Activated CD4-positive, alpha-beta T cell treated with anti-CD3 and anti-CD28 coated beads, Interleukin-2, amount 10 ng/mL, durations not matched to agents 7 days and 5 days (primary cell): ENCODE measurements around the gene PCNT. TPM values are rescaled to one million over a fixed set of nuclear protein-coding genes. Genes with fewer than 3 reads are reported as not detected.
"Not testable (repeated sequence)": the region's sequence is repeated elsewhere in the genome, so short reads cannot be mapped to it uniquely, and the experiment has no call there.

Source experiments
- CTCF ChIA-PET: fragments of 350-600 bp; sonication (Branson Sonifier 250); formaldehyde crosslinking; loops from one replicate; lab custom pipeline; 2021; ENCODE audit warnings: antibody characterized with exemption; lab: Charles Lee
- POLR2A ChIA-PET: fragments of 350-600 bp; sonication (Branson Sonifier 250); formaldehyde crosslinking; loops from one replicate; lab custom pipeline; 2021; ENCODE audit warnings: antibody characterized with exemption; lab: Charles Lee
- DNase-seq: peaks from one replicate; pipeline ENCODE4 v3.0.0-alpha.2; 2020
- H3K27ac Mint-ChIP-seq: one replicate; pipeline ENCODE4 v1.8.0; 2021; ENCODE audit warnings: mild to moderate bottlenecking, moderate library complexity, mixed read lengths
- H3K27me3 Mint-ChIP-seq: one replicate; pipeline ENCODE4 v1.8.0; 2021; ENCODE audit warnings: mixed read lengths
- H3K36me3 Mint-ChIP-seq: one replicate; pipeline ENCODE4 v1.8.0; 2021; ENCODE audit warnings: low read depth, mixed read lengths
- H3K4me1 Mint-ChIP-seq: one replicate; pipeline ENCODE4 v1.8.0; 2021; ENCODE audit warnings: mixed read lengths
- H3K4me3 Mint-ChIP-seq: one replicate; pipeline ENCODE4 v1.8.0; 2021; ENCODE audit warnings: mild to moderate bottlenecking, moderate library complexity, mixed read lengths
- H3K9me3 Mint-ChIP-seq: one replicate; pipeline ENCODE4 v1.8.0; 2021; ENCODE audit warnings: mixed read lengths
- total RNA-seq, 2 experiments: library from RNA; stranded (reverse); gene quantifications; one replicate each; pipeline ENCODE4 v1.2.3, GENCODE V29; 2021

Gene PCNT
- total RNA-seq, 2 experiments from 2014 or later = 84.0 to 89.8 TPM

- peaks cover 44% of the 10 kb centered on the region for H3K36me3 Mint-ChIP-seq
- CTCF ChIA-PET = interaction anchor here (0.6 to 1.4 kb wide), 3 partner anchors 10 to 12 kb away, joined by 3 to 4 read pairs (median 3); no protein-coding TSS in a partner anchor
- no peaks in the 10 kb centered on the region for H3K4me1 Mint-ChIP-seq
- H3K27me3 Mint-ChIP-seq = no peaks in the 10 kb centered on the region
- DNase-seq = no peak
- no peak overlapping the region for H3K27ac Mint-ChIP-seq
- H3K9me3 Mint-ChIP-seq = no peaks in the 10 kb centered on the region
- no peak overlapping the region for H3K4me3 Mint-ChIP-seq
- POLR2A ChIA-PET = no interaction called here
Measured at GRCh38 chr21:46401186-46401910, 77.4 kb downstream of the PCNT start.

- POLR2A ChIA-PET = no interaction called here
- Mint-ChIP-seq H3K4me1 (no peaks in the 10 kb centered on the region), H3K4me3 (no peak overlapping the region), H3K36me3 (peaks cover 39% of the 10 kb centered on the region), H3K27ac (no peak overlapping the region), H3K9me3 (no peaks in the 10 kb centered on the region), H3K27me3 (no peaks in the 10 kb centered on the region)
- CTCF ChIA-PET = interaction anchor here (1.4 kb wide), 1 partner anchor 9 kb away, joined by 4 read pairs; no protein-coding TSS in a partner anchor
- no peak for DNase-seq
Measured at GRCh38 chr21:46402421-46402820, 78.5 kb downstream of the PCNT start.

GRCh38 chr21:46403234-46403811 lies 79.4 kb downstream of the PCNT start:
- H3K27ac Mint-ChIP-seq, H3K4me1 Mint-ChIP-seq, DNase-seq, POLR2A ChIA-PET, H3K27me3 Mint-ChIP-seq, H3K4me3 Mint-ChIP-seq, H3K9me3 Mint-ChIP-seq: not testable (repeated sequence)
- H3K36me3 Mint-ChIP-seq = peaks cover 42% of the 10 kb centered on the region
- CTCF ChIA-PET = interaction anchor here (1.4 kb wide), 1 partner anchor 8 kb away, joined by 4 read pairs; no protein-coding TSS in a partner anchor

- H3K9me3 Mint-ChIP-seq = no peaks in the 10 kb centered on the region
- ChIA-PET POLR2A (interaction anchor here (0.7 kb wide), 1 partner anchor 854 kb away, joined by 3 read pairs; no protein-coding TSS in a partner anchor), CTCF (no interaction called here)
- peaks cover 42% of the 10 kb centered on the region for H3K36me3 Mint-ChIP-seq
- H3K4me3 Mint-ChIP-seq = no peak overlapping the region
- H3K27ac Mint-ChIP-seq = no peak overlapping the region
- H3K4me1 Mint-ChIP-seq = no peaks in the 10 kb centered on the region
- H3K27me3 Mint-ChIP-seq = no peaks in the 10 kb centered on the region
- no peak for DNase-seq
Measured at GRCh38 chr21:46404306-46404705, 80.3 kb downstream of the PCNT start.

- no peaks in the 10 kb centered on the region for H3K9me3 Mint-ChIP-seq
- no peak overlapping the region for H3K4me3 Mint-ChIP-seq
- no peaks in the 10 kb centered on the region for H3K27me3 Mint-ChIP-seq
- POLR2A ChIA-PET = no interaction called here
- CTCF ChIA-PET = no interaction called here
- no peak overlapping the region for H3K27ac Mint-ChIP-seq
- no peak for DNase-seq
- peaks cover 40% of the 10 kb centered on the region for H3K36me3 Mint-ChIP-seq
- no peaks in the 10 kb centered on the region for H3K4me1 Mint-ChIP-seq
Measured at GRCh38 chr21:46406001-46406400, 82.0 kb downstream of the PCNT start.

- POLR2A ChIA-PET = no interaction called here
- Mint-ChIP-seq H3K4me3 (no peak overlapping the region), H3K36me3 (peaks cover 21% of the 10 kb centered on the region), H3K4me1 (no peaks in the 10 kb centered on the region), H3K9me3 (no peaks in the 10 kb centered on the region), H3K27me3 (no peaks in the 10 kb centered on the region), H3K27ac (no peak overlapping the region)
- no peak for DNase-seq
- CTCF ChIA-PET = no interaction called here
Measured at GRCh38 chr21:46409641-46410406, 85.9 kb downstream of the PCNT start.

GRCh38 chr21:46410516-46410915 lies 86.6 kb downstream of the PCNT start:
- H3K4me1 Mint-ChIP-seq = no peaks in the 10 kb centered on the region
- no peak for DNase-seq
- ChIA-PET POLR2A (no interaction called here), CTCF (no interaction called here)
- no peaks in the 10 kb centered on the region for H3K9me3 Mint-ChIP-seq
- H3K27me3 Mint-ChIP-seq = no peaks in the 10 kb centered on the region
- no peak overlapping the region for H3K4me3 Mint-ChIP-seq
- peaks cover 21% of the 10 kb centered on the region for H3K36me3 Mint-ChIP-seq
- H3K27ac Mint-ChIP-seq = no peak overlapping the region

GRCh38 chr21:46411236-46411635 lies 87.3 kb downstream of the PCNT start:
- no peaks in the 10 kb centered on the region for H3K27me3 Mint-ChIP-seq
- POLR2A ChIA-PET = no interaction called here
- H3K36me3 Mint-ChIP-seq = peaks cover 25% of the 10 kb centered on the region
- CTCF ChIA-PET = interaction anchor here (1.1 to 1.6 kb wide), 2 partner anchors 9 to 64 kb away, joined by 4 read pairs; no protein-coding TSS in a partner anchor
- no peak overlapping the region for H3K4me3 Mint-ChIP-seq
- DNase-seq = no peak
- H3K4me1 Mint-ChIP-seq = no peaks in the 10 kb centered on the region
- no peak overlapping the region for H3K27ac Mint-ChIP-seq
- no peaks in the 10 kb centered on the region for H3K9me3 Mint-ChIP-seq

GRCh38 chr21:46411691-46412090 lies 87.7 kb downstream of the PCNT start:
- H3K27ac Mint-ChIP-seq = no peak overlapping the region
- DNase-seq = no peak
- ChIA-PET CTCF (interaction anchor here (0.9 to 1.6 kb wide), 4 partner anchors 9 to 64 kb away, joined by 3 to 4 read pairs (median 4); no protein-coding TSS in a partner anchor), POLR2A (no interaction called here)
- H3K4me3 Mint-ChIP-seq = no peak overlapping the region
- peaks cover 24% of the 10 kb centered on the region for H3K36me3 Mint-ChIP-seq
- no peaks in the 10 kb centered on the region for H3K9me3 Mint-ChIP-seq
- H3K4me1 Mint-ChIP-seq = no peaks in the 10 kb centered on the region
- H3K27me3 Mint-ChIP-seq = no peaks in the 10 kb centered on the region

- Mint-ChIP-seq H3K9me3 (no peaks in the 10 kb centered on the region), H3K4me3 (no peak overlapping the region), H3K36me3 (peaks cover 21% of the 10 kb centered on the region), H3K27me3 (no peaks in the 10 kb centered on the region), H3K27ac (no peak overlapping the region), H3K4me1 (no peaks in the 10 kb centered on the region)
- no peak for DNase-seq
- ChIA-PET CTCF (interaction anchor here (0.9 to 1.6 kb wide), 3 partner anchors 10 to 12 kb away, joined by 3 to 4 read pairs (median 3); no protein-coding TSS in a partner anchor), POLR2A (interaction anchor here (0.7 kb wide), 1 partner anchor 16 kb away, joined by 4 read pairs; no protein-coding TSS in a partner anchor)
Measured at GRCh38 chr21:46412521-46413364, 88.8 kb downstream of the PCNT start.

GRCh38 chr21:46413365-46413696 lies 89.4 kb downstream of the PCNT start:
- Mint-ChIP-seq H3K36me3 (peaks cover 20% of the 10 kb centered on the region), H3K4me1 (no peaks in the 10 kb centered on the region), H3K4me3 (no peak overlapping the region), H3K9me3 (no peaks in the 10 kb centered on the region), H3K27ac (no peak overlapping the region), H3K27me3 (no peaks in the 10 kb centered on the region)
- CTCF ChIA-PET = no interaction called here
- no peak for DNase-seq
- POLR2A ChIA-PET = no interaction called here

- peaks cover 22% of the 10 kb centered on the region for H3K36me3 Mint-ChIP-seq
- H3K27me3 Mint-ChIP-seq = no peaks in the 10 kb centered on the region
- no peaks in the 10 kb centered on the region for H3K9me3 Mint-ChIP-seq
- CTCF ChIA-PET = interaction anchor here (1.0 kb wide), 1 partner anchor 271 kb away, joined by 3 read pairs; no protein-coding TSS in a partner anchor
- no peak for DNase-seq
- H3K4me1 Mint-ChIP-seq = no peaks in the 10 kb centered on the region
- POLR2A ChIA-PET = no interaction called here
- no peak overlapping the region for H3K4me3 Mint-ChIP-seq
- no peak overlapping the region for H3K27ac Mint-ChIP-seq
Measured at GRCh38 chr21:46414965-46415275, 91.0 kb downstream of the PCNT start.
